Ishikawa (cell line): ENCODE measurements around the gene SUGP1.

Source experiments
- CEBPB ChIP-seq: IDR thresholded peaks from 2 replicates; pipeline ENCODE4 v1.6.1; 2012
- CREB1 ChIP-seq: IDR thresholded peaks from 2 replicates; pipeline ENCODE4 v1.6.1; 2012; ENCODE audit warnings: low read depth
- EGR1 ChIP-seq: IDR thresholded peaks from 2 replicates; pipeline ENCODE4 v1.6.1; 2012
- EP300 ChIP-seq: IDR thresholded peaks from 2 replicates; pipeline ENCODE4 v1.6.1; 2012; ENCODE audit warnings: borderline replicate concordance
- FOXM1 ChIP-seq: IDR thresholded peaks from 2 replicates; pipeline ENCODE4 v1.6.1; 2012; ENCODE audit warnings: low read depth, borderline replicate concordance
- MAX ChIP-seq: IDR thresholded peaks from 2 replicates; pipeline ENCODE4 v1.6.1; 2012
- NFIC ChIP-seq: IDR thresholded peaks from 2 replicates; pipeline ENCODE4 v1.6.1; 2012
- RAD21 ChIP-seq: IDR thresholded peaks from 2 replicates; pipeline ENCODE4 v1.6.1; 2012; ENCODE audit warnings: low read depth
- REST ChIP-seq: IDR thresholded peaks from 2 replicates; pipeline ENCODE4 v1.6.1; 2012; ENCODE audit warnings: low read depth, mild to moderate bottlenecking
- TAF1 ChIP-seq: IDR thresholded peaks from 2 replicates; pipeline ENCODE4 v1.6.1; 2012; ENCODE audit warnings: low read depth, mild to moderate bottlenecking
- TCF12 ChIP-seq: IDR thresholded peaks from 2 replicates; pipeline ENCODE4 v1.6.1; 2012; ENCODE audit warnings: low read depth
- TEAD4 ChIP-seq: IDR thresholded peaks from 2 replicates; pipeline ENCODE4 v1.6.1; 2012
- USF1 ChIP-seq: IDR thresholded peaks from 2 replicates; pipeline ENCODE4 v1.6.1; 2012
- YY1 ChIP-seq: IDR thresholded peaks from 2 replicates; pipeline ENCODE4 v1.6.1; 2012; ENCODE audit warnings: low read depth
- ZBTB7A ChIP-seq: IDR thresholded peaks from 2 replicates; pipeline ENCODE4 v1.6.1; 2012; ENCODE audit warnings: low read depth

The SUGP1 gene

GRCh38 chr19:19355606-19356139 is 35.4 kb upstream of the SUGP1 start:
- TF ChIP-seq TEAD4 (no peak), RAD21 (no peak), USF1 (no peak), MAX (no peak), CREB1 (no peak), YY1 (no peak), NFIC (no peak), TAF1 (no peak), EP300 (no peak), FOXM1 (no peak), TCF12 (no peak), CEBPB (no peak), REST (no peak), EGR1 (no peak), ZBTB7A (no peak)

GRCh38 chr19:19354932-19355331 is 34.6 kb upstream of the SUGP1 start:
- no peak for TF ChIP-seq EP300
- TF ChIP-seq YY1 = no peak
- no peak for TF ChIP-seq CREB1
- no peak for TF ChIP-seq MAX
- TF ChIP-seq ZBTB7A = no peak
- TF ChIP-seq CEBPB = no peak
- TF ChIP-seq TAF1 = no peak
- TF ChIP-seq TCF12 = no peak
- TF ChIP-seq REST = no peak
- TF ChIP-seq FOXM1 = no peak
- no peak for TF ChIP-seq TEAD4
- no peak for TF ChIP-seq USF1

- TF ChIP-seq CREB1 (no peak), TCF12 (no peak), TEAD4 (no peak), MAX (no peak), EGR1 (no peak), RAD21 (no peak), EP300 (no peak), USF1 (no peak), REST (no peak)
Observed at GRCh38 chr19:19354007-19354406, 33.7 kb upstream of the SUGP1 start.

GRCh38 chr19:19352823-19353222 is 32.5 kb upstream of the SUGP1 start:
- no peak for TF ChIP-seq CREB1
